ENCODE results near the gene ZSCAN23.

DNA sequence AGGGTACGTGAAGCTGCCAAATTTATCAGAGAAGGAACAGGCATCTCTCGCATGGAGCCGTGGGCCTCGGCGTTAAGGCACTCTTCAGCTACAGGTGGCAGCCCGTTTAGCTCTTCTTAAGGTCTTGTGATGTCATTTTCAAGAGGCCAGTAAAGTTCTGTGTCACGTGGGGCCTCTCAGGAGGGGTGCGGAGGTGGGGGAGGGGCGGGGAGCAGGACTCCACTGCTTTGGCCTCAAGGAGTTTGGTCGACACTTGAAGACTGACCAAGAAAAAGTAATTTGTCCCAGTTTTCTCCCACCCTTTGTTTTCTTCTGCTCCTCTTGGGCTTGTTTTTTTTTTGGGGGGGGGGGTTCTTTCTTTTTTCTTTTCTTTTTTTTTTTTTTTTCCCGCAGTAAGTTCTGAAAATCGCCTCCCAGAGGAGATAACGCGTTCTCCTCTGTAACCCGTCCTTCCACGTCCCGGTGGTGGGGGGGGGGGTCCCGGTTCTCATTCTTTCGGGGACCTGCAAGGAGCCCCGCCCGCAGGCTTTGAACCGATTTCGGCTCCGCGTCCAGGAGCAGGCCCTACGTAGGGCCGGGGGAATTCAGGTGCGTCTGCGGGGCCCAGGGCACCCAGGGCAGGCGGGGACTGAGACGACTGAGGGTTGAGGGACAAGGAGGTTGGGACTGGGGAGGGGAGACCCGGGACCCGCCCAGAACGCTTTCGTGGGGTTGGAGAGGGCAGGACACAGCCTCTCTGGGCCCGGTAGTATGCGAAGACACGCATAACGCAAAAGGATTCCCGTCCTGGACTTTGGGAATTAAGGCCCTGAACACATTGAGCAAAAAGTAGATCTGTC lies 46.3 kb upstream of the ZSCAN23 start:
- TF ChIP-seq, protein P1, sequence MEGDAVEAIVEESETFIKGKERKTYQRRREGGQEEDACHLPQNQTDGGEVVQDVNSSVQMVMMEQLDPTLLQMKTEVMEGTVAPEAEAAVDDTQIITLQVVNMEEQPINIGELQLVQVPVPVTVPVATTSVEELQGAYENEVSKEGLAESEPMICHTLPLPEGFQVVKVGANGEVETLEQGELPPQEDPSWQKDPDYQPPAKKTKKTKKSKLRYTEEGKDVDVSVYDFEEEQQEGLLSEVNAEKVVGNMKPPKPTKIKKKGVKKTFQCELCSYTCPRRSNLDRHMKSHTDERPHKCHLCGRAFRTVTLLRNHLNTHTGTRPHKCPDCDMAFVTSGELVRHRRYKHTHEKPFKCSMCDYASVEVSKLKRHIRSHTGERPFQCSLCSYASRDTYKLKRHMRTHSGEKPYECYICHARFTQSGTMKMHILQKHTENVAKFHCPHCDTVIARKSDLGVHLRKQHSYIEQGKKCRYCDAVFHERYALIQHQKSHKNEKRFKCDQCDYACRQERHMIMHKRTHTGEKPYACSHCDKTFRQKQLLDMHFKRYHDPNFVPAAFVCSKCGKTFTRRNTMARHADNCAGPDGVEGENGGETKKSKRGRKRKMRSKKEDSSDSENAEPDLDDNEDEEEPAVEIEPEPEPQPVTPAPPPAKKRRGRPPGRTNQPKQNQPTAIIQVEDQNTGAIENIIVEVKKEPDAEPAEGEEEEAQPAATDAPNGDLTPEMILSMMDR (conservative IDR thresholded peaks at IDR 0.05 in 1 of 2, IDR thresholded peaks at IDR 0.05 in 1 of 2; ENCODE audit: low read depth in 1 of 2, low read length in 2 of 2), result no peak
- no peak for TF ChIP-seq EZH2 (IDR thresholded peaks at IDR 0.05; ENCODE audit: low read length, missing control alignments)
